ENCODE measurements around the gene BLVRA. TPM values are rescaled to one million over a fixed set of nuclear protein-coding genes. Genes with fewer than 3 reads are reported as not detected.

Gene BLVRA
- total RNA-seq, 1 donor = 20.6 TPM

DNA sequence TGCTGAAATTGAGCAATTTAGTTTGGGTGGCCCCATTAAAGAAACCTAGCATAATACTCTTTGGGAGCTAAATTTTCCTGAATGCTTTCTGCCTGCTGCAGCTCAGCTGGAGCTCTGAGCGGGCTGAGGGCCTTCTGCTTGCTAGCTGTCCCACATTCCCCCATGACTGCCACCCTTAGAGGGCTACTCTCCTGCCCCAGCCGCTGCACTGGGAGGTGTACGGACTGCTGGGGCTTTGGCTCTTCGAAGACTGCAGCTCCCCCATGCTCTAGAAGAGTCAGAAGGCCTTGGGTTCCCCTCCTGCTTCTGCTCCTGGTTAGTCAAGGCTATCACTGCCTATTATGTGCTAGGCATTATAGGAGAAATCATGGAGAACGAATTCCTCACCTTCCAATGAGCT, 31.5 kb downstream of the BLVRA start:
- no peak overlapping the region for H2AFZ ChIP-seq (ENCODE audit: low read length)
- no peaks in the 10 kb centered on the region for H3K9me3 ChIP-seq (ENCODE audit: low read depth, low read length)
- H3K4me3 ChIP-seq (ENCODE audit: insufficient read depth, low read length) = no peak overlapping the region
- no peak overlapping the region for H3K27ac ChIP-seq (ENCODE audit: low read depth, low read length)
- DNase-seq (ENCODE audit: insufficient read length, low spot score, missing footprints) = no peak
- H3K36me3 ChIP-seq (ENCODE audit: insufficient read depth, low read length) = peaks cover 15% of the 10 kb centered on the region
- H4K20me1 ChIP-seq (ENCODE audit: insufficient read depth, low read length) = no peaks in the 10 kb centered on the region
- TF ChIP-seq CTCF (IDR thresholded peaks at IDR 0.05; ENCODE audit: extremely low read depth, low read depth, low read length) = no peak
- no peaks in the 10 kb centered on the region for H3K79me2 ChIP-seq (ENCODE audit: insufficient read depth, low read length)
- no peaks in the 10 kb centered on the region for H3K27me3 ChIP-seq (ENCODE audit: insufficient read depth, low read length)
- H3K4me2 ChIP-seq (ENCODE audit: insufficient read depth, low read length) = no peak overlapping the region
- peaks cover 8% of the 10 kb centered on the region for H3K4me1 ChIP-seq (ENCODE audit: insufficient read depth, low read length)

DNA sequence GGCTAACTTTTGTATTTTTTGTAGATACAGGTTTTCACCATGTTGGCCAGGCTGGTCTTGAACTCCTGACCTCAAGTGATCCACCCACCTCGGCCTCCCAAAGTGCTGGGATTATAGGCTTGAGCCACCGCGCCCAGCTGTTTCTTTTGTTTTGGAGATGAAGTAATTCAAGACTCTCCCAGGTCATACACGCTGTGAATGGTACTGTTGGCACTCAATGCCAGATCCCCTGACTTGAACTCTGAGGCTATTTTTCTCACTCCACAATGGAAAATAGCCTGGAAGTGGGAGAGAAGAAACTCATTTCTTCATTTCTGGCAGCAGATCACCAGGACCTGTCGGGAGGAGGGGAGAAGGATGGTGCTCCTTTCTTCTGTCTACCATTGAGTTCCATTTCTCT, 32.4 kb downstream of the BLVRA start:
- peaks cover 15% of the 10 kb centered on the region for H3K36me3 ChIP-seq (ENCODE audit: insufficient read depth, low read length)
- H3K4me1 ChIP-seq (ENCODE audit: insufficient read depth, low read length) = no peaks in the 10 kb centered on the region
- H3K27me3 ChIP-seq (ENCODE audit: insufficient read depth, low read length) = no peaks in the 10 kb centered on the region
- no peaks in the 10 kb centered on the region for H3K9me3 ChIP-seq (ENCODE audit: low read depth, low read length)
- no peaks in the 10 kb centered on the region for H4K20me1 ChIP-seq (ENCODE audit: insufficient read depth, low read length)
- H3K79me2 ChIP-seq (ENCODE audit: insufficient read depth, low read length) = no peaks in the 10 kb centered on the region
- H2AFZ ChIP-seq (ENCODE audit: low read length) = no peak overlapping the region
- no peak for TF ChIP-seq CTCF (IDR thresholded peaks at IDR 0.05; ENCODE audit: extremely low read depth, low read depth, low read length)
- DNase-seq (ENCODE audit: insufficient read length, low spot score, missing footprints) = no peak
- no peak overlapping the region for H3K4me2 ChIP-seq (ENCODE audit: insufficient read depth, low read length)
- no peak overlapping the region for H3K4me3 ChIP-seq (ENCODE audit: insufficient read depth, low read length)
- no peak overlapping the region for H3K27ac ChIP-seq (ENCODE audit: low read depth, low read length)

- Histone ChIP-seq H3K27me3 (ENCODE audit: insufficient read depth, low read length) (no peaks in the 10 kb centered on the region), H4K20me1 (ENCODE audit: insufficient read depth, low read length) (no peaks in the 10 kb centered on the region), H3K4me3 (ENCODE audit: insufficient read depth, low read length) (no peak overlapping the region), H3K4me2 (ENCODE audit: insufficient read depth, low read length) (no peak overlapping the region), H3K36me3 (ENCODE audit: insufficient read depth, low read length) (peaks cover 17% of the 10 kb centered on the region), H3K9me3 (ENCODE audit: low read depth, low read length) (no peaks in the 10 kb centered on the region), H3K27ac (ENCODE audit: low read depth, low read length) (no peak overlapping the region), H3K79me2 (ENCODE audit: insufficient read depth, low read length) (no peaks in the 10 kb centered on the region), H3K4me1 (ENCODE audit: insufficient read depth, low read length) (no peaks in the 10 kb centered on the region), H2AFZ (ENCODE audit: low read length) (no peak overlapping the region)
- no peak for TF ChIP-seq CTCF (IDR thresholded peaks at IDR 0.05; ENCODE audit: extremely low read depth, low read depth, low read length)
- DNase-seq (ENCODE audit: insufficient read length, low spot score, missing footprints) = no peak
Observed at GRCh38 chr7:43791665-43792064, 33.2 kb downstream of the BLVRA start.

DNA sequence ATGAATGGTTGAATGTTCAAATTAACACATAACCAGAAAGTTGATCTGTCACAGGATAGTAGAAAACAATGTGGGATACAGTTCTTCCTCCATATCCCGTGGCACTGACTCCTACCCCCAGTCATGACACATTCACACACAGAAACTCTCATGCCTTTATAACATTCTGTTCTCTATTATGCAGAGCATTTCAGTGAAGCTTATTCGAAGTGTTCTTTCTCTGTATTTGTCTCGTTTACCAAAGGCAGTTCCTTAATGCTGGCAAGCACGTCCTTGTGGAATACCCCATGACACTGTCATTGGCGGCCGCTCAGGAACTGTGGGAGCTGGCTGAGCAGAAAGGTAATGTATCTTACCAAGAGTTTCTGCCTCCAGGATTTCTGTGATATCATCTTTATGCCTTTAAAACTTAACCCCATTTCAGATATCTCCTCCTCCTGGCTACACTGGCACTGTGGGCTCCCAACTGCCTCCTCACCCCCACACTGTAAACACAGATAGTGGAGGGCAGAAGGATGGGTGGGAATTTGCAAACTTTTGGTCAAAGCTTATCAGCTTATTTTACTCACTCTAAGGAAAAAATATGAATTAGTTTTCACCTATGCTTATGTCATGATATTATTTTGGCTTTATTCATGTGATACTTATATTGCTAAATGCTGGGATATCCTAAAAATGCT, 34.1 kb downstream of the BLVRA start:
- no peaks in the 10 kb centered on the region for H4K20me1 ChIP-seq (ENCODE audit: insufficient read depth, low read length)
- no peak overlapping the region for H3K27ac ChIP-seq (ENCODE audit: low read depth, low read length)
- H3K4me2 ChIP-seq (ENCODE audit: insufficient read depth, low read length) = no peak overlapping the region
- peaks cover 24% of the 10 kb centered on the region for H3K36me3 ChIP-seq (ENCODE audit: insufficient read depth, low read length)
- H3K4me1 ChIP-seq (ENCODE audit: insufficient read depth, low read length) = no peaks in the 10 kb centered on the region
- no peak for DNase-seq (ENCODE audit: insufficient read length, low spot score, missing footprints)
- TF ChIP-seq CTCF (IDR thresholded peaks at IDR 0.05; ENCODE audit: extremely low read depth, low read depth, low read length) = no peak
- H3K27me3 ChIP-seq (ENCODE audit: insufficient read depth, low read length) = no peaks in the 10 kb centered on the region
- H3K79me2 ChIP-seq (ENCODE audit: insufficient read depth, low read length) = no peaks in the 10 kb centered on the region
- H3K4me3 ChIP-seq (ENCODE audit: insufficient read depth, low read length) = no peak overlapping the region
- H2AFZ ChIP-seq (ENCODE audit: low read length) = no peak overlapping the region
- H3K9me3 ChIP-seq (ENCODE audit: low read depth, low read length) = no peaks in the 10 kb centered on the region

Measured in osteoblast (primary cell).